Activated CD8-positive, alpha-beta memory T cell treated with anti-CD3 and anti-CD28 coated beads for 24 hours (primary cell): Measurements from ENCODE around the gene IL21R.

Experiments
- DNase-seq: peaks from one replicate; pipeline ENCODE4 v3.0.0-alpha.2; 2020

The IL21R gene

GRCh38 chr16:27491894-27492587 is 90.1 kb downstream of the IL21R start:
- no peak for DNase-seq

GRCh38 chr16:27492588-27492979 is 90.6 kb downstream of the IL21R start:
- DNase-seq = no peak

- no peak for DNase-seq
Observed at GRCh38 chr16:27495191-27495590, 93.2 kb downstream of the IL21R start.

- DNase-seq = no peak
Observed at GRCh38 chr16:27498031-27498825, 96.3 kb downstream of the IL21R start.

GRCh38 chr16:27498916-27499658 is 97.1 kb downstream of the IL21R start:
- DNase-seq = no peak

- no peak for DNase-seq
Observed at GRCh38 chr16:27499659-27500055, 97.7 kb downstream of the IL21R start.

GRCh38 chr16:27500801-27501200 is 98.8 kb downstream of the IL21R start:
- no peak for DNase-seq
